Neural crest cell (in vitro differentiated cells): Measurements from ENCODE around the gene MAGIX. TPM values are rescaled to one million over a fixed set of nuclear protein-coding genes. Genes with fewer than 3 reads are reported as not detected.

ENCODE experiments used
- DNase-seq: peaks from one replicate; pipeline ENCODE4 v3.0.0; 2021; ENCODE audit warnings: low read depth, mixed read lengths, low spot score
- H3K27ac Mint-ChIP-seq: one replicate; pipeline ENCODE4 v1.8.0; 2021; ENCODE audit warnings: mild to moderate bottlenecking, mixed read lengths; ENCODE audit not compliant: unreplicated experiment
- H3K27me3 Mint-ChIP-seq: 2 replicates; pipeline ENCODE4 v1.8.0; 2021; ENCODE audit warnings: low read depth, mild to moderate bottlenecking, mixed read lengths
- H3K36me3 Mint-ChIP-seq: 2 replicates; pipeline ENCODE4 v1.8.0; 2021; ENCODE audit warnings: low read depth, mild to moderate bottlenecking, mixed read lengths
- H3K4me1 Mint-ChIP-seq: 2 replicates; pipeline ENCODE4 v1.8.0; 2021; ENCODE audit warnings: mixed read lengths
- H3K4me3 Mint-ChIP-seq: one replicate; pipeline ENCODE4 v1.8.0; 2021; ENCODE audit warnings: mild to moderate bottlenecking, mixed read lengths
- H3K9me3 Mint-ChIP-seq: 2 replicates; pipeline ENCODE4 v1.8.0; 2021; ENCODE audit warnings: mixed read lengths
- CTCF ChIP-seq: fragments of 200-600 bp; sonication (generic); conservative IDR thresholded peaks from 2 replicates; pipeline ENCODE4 v1.5.0; 2021; ENCODE audit warnings: antibody characterized with exemption, mild to moderate bottlenecking
- total RNA-seq: library from RNA; stranded (reverse); gene quantifications from 2 replicates; pipeline ENCODE4 v1.2.1, GENCODE V29; 2021

MAGIX gene
- total RNA-seq, 1 donor from 2014 or later, result 1.6 TPM

DNA sequence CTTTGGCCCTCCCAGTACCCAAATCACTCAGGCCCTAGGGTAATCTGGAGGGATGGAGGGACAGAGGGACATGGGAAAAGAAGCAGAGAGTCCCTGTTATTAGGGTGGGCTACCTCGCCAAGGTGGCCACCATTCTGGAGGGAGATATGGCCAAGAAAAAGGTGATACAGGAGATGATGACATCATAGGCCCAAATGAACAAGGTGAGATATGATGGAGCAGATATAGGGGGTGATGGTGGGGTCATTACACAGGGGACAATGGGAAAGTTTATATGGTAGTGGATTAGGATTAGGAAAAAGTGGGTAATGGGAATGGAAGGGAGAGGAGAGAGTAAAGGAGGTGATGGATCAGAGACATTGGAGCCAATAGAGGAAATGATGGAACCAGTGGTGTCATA is 50.3 kb downstream of the MAGIX start:
- TF ChIP-seq CTCF, result no peak
- no peak overlapping the region for H3K4me3 Mint-ChIP-seq
- peaks cover 8% of the 10 kb centered on the region for H3K9me3 Mint-ChIP-seq
- DNase-seq, result no peak
- H3K36me3 Mint-ChIP-seq, result peaks cover 2% of the 10 kb centered on the region
- no peaks in the 10 kb centered on the region for H3K4me1 Mint-ChIP-seq
- no peak overlapping the region for H3K27ac Mint-ChIP-seq
- peaks cover 9% of the 10 kb centered on the region for H3K27me3 Mint-ChIP-seq

GRCh38 chrX:49214416-49214815 is 51.9 kb downstream of the MAGIX start:
- no peak for TF ChIP-seq CTCF
- no peak for DNase-seq
- no peak overlapping the region for H3K4me3 Mint-ChIP-seq
- H3K27me3 Mint-ChIP-seq, result peaks cover 11% of the 10 kb centered on the region
- peaks cover 8% of the 10 kb centered on the region for H3K9me3 Mint-ChIP-seq
- no peaks in the 10 kb centered on the region for H3K4me1 Mint-ChIP-seq
- peaks cover 2% of the 10 kb centered on the region for H3K36me3 Mint-ChIP-seq
- no peak overlapping the region for H3K27ac Mint-ChIP-seq

GRCh38 chrX:49214996-49215526 is 52.5 kb downstream of the MAGIX start:
- peaks cover 8% of the 10 kb centered on the region for H3K9me3 Mint-ChIP-seq
- no peak overlapping the region for H3K4me3 Mint-ChIP-seq
- no peak for TF ChIP-seq CTCF
- peaks cover 14% of the 10 kb centered on the region for H3K27me3 Mint-ChIP-seq
- DNase-seq, result no peak
- H3K27ac Mint-ChIP-seq, result no peak overlapping the region
- no peaks in the 10 kb centered on the region for H3K4me1 Mint-ChIP-seq
- H3K36me3 Mint-ChIP-seq, result peaks cover 2% of the 10 kb centered on the region

Other genes with a start within 250 kb of the MAGIX start
- 12.5 and 13.4 TPM in 2 replicates for gene PIM2, start 243.7 kb upstream of the MAGIX start, total RNA-seq
- 38.6 and 39.6 TPM in 2 replicates for gene OTUD5, start 205.2 kb upstream of the MAGIX start, total RNA-seq
- 1.2 TPM in 2 replicates for gene KCND1, start 190.9 kb upstream of the MAGIX start, total RNA-seq
- 55.3 and 63.2 TPM in 2 replicates for gene GRIPAP1, start 160.5 kb upstream of the MAGIX start, total RNA-seq
- gene TFE3, start 119.4 kb upstream of the MAGIX start, total RNA-seq, result 26.2 TPM in 2 replicates
- 13.8 and 14.7 TPM in 2 replicates for gene CCDC120, start 103.8 kb upstream of the MAGIX start, total RNA-seq
- gene PRAF2, start 88.8 kb upstream of the MAGIX start, total RNA-seq, result 30.2 and 33.7 TPM in 2 replicates
- gene WDR45, start 82.9 kb upstream of the MAGIX start, total RNA-seq, result 29.0 and 29.6 TPM in 2 replicates
- 17.8 and 20.9 TPM in 2 replicates for gene GPKOW, start 39.0 kb upstream of the MAGIX start, total RNA-seq
- gene PLP2, start 9.1 kb downstream of the MAGIX start, total RNA-seq, result 0.75 and 0.89 TPM in 2 replicates
- gene PRICKLE3, start 23.6 kb downstream of the MAGIX start, total RNA-seq, result 3.3 and 4.2 TPM in 2 replicates
- 10.2 and 10.8 TPM in 2 replicates for gene SYP, start 37.4 kb downstream of the MAGIX start, total RNA-seq
- gene CACNA1F, start 70.6 kb downstream of the MAGIX start, total RNA-seq, result 0.05 TPM in 1 of 2 replicates, not detected in the other
- 18.0 and 18.8 TPM in 2 replicates for gene CCDC22, start 72.7 kb downstream of the MAGIX start, total RNA-seq
- 0.26 and 0.39 TPM in 2 replicates for gene FOXP3, start 102.0 kb downstream of the MAGIX start, total RNA-seq
- 11.5 and 13.1 TPM in 2 replicates for gene PPP1R3F, start 107.0 kb downstream of the MAGIX start, total RNA-seq
- gene GAGE10, start 140.9 kb downstream of the MAGIX start, total RNA-seq, result not detected in 2 replicates
- not detected in 2 replicates for gene GAGE12J, start 159.3 kb downstream of the MAGIX start, total RNA-seq
- not detected in 2 replicates for gene GAGE13, start 168.8 kb downstream of the MAGIX start, total RNA-seq